SK-N-SH (cell line): ENCODE measurements around the gene OTOG.

ENCODE experiments used
- EZH2phosphoT487 ChIP-seq: fragments of 200-600 bp; sonication (generic); IDR thresholded peaks from 2 replicates; pipeline ENCODE4 v1.6.1; 2017; ENCODE audit warnings: low read depth, mixed run types, mild to moderate bottlenecking, antibody characterized with exemption, moderate library complexity, borderline replicate concordance
- GABPA ChIP-seq: IDR thresholded peaks from 2 replicates; pipeline ENCODE4 v1.4.0; 2012; ENCODE audit warnings: low read depth, mild to moderate bottlenecking
- NRF1 ChIP-seq: IDR thresholded peaks from 2 replicates; pipeline ENCODE4 v1.6.1; 2012; ENCODE audit warnings: low read depth, mild to moderate bottlenecking, low read length
- POLR2AphosphoS5 ChIP-seq: IDR thresholded peaks from 2 replicates; pipeline ENCODE4 v1.6.1; 2012; ENCODE audit warnings: low read depth, low read length
- RCOR1 ChIP-seq: fragments of 150-350 bp; IDR thresholded peaks from 2 replicates; pipeline ENCODE4 v1.6.1; 2017; ENCODE audit warnings: antibody characterized with exemption, low read length
- TCF12 ChIP-seq: IDR thresholded peaks from 2 replicates; pipeline ENCODE4 v1.4.0; 2012
- YY1 ChIP-seq: IDR thresholded peaks from 2 replicates; pipeline ENCODE4 v1.4.0; 2012; ENCODE audit warnings: low read depth, mild to moderate bottlenecking
- TF ChIP-seq, protein P1 (sequence below): fragments of 200-600 bp; sonication (generic); IDR thresholded peaks from 2 replicates; pipeline ENCODE4 v1.6.1; 2017; ENCODE audit warnings: antibody characterized with exemption, mild to moderate bottlenecking, moderate library complexity
- TF ChIP-seq, protein P2 (sequence below): IDR thresholded peaks from 2 replicates; pipeline ENCODE4 v1.4.0; 2012; ENCODE audit warnings: low read depth

DNA sequence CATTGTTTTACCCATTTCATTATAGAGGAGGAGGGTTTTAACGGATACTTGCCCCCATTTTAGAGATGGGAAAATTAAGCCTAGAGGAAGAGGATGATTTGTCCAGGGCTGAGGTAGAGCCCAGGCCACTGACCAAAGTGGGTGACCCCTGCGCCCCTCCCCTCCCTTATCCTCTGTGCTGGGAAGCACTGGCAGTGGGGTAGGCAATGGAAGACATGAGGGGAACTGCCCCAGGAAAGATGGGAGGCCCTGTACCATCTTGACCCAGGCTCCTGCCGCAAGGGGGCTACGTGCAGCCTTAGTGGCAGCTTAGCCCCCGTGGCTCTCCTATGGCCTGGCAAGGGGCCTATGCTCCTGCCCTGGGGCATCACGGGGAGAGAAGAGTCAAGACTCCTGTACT lies 95.9 kb downstream of the OTOG start:
- TF ChIP-seq YY1 (no peak), TCF12 (no peak), RCOR1 (no peak), NRF1 (no peak), EZH2phosphoT487 (no peak), GABPA (no peak), POLR2AphosphoS5 (no peak)
- TF ChIP-seq, protein P1, sequence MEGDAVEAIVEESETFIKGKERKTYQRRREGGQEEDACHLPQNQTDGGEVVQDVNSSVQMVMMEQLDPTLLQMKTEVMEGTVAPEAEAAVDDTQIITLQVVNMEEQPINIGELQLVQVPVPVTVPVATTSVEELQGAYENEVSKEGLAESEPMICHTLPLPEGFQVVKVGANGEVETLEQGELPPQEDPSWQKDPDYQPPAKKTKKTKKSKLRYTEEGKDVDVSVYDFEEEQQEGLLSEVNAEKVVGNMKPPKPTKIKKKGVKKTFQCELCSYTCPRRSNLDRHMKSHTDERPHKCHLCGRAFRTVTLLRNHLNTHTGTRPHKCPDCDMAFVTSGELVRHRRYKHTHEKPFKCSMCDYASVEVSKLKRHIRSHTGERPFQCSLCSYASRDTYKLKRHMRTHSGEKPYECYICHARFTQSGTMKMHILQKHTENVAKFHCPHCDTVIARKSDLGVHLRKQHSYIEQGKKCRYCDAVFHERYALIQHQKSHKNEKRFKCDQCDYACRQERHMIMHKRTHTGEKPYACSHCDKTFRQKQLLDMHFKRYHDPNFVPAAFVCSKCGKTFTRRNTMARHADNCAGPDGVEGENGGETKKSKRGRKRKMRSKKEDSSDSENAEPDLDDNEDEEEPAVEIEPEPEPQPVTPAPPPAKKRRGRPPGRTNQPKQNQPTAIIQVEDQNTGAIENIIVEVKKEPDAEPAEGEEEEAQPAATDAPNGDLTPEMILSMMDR = no peak
- TF ChIP-seq, protein P2, sequence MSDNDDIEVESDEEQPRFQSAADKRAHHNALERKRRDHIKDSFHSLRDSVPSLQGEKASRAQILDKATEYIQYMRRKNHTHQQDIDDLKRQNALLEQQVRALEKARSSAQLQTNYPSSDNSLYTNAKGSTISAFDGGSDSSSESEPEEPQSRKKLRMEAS = no peak
